Transverse colon (tissue), 4 donors: ENCODE data around the gene PLSCR2.

Source experiments
- CTCF ChIP-seq, 5 experiments: fragments of 200-600 bp in 3 of 5; fragments of 450-650 bp in 2 of 5; sonication (generic) in 3 of 5; IDR thresholded peaks; 1 replicate in 2 of 5; 2 replicates in 3 of 5; pipeline ENCODE4 v1.5.1; 2016 to 2017; ENCODE audit warnings: antibody characterized with exemption in 5 of 5, inconsistent platforms in 3 of 5, mild to moderate bottlenecking in 2 of 5, moderate library complexity in 1 of 5
- EP300 ChIP-seq: sonication (generic); formaldehyde crosslinking; IDR thresholded peaks from one replicate; pipeline ENCODE4 v1.6.1; 2017; ENCODE audit warnings: antibody characterized with exemption, low read depth
- POLR2A ChIP-seq: fragments of 450-650 bp; IDR thresholded peaks from one replicate; pipeline ENCODE4 v1.6.1; 2016; ENCODE audit warnings: antibody characterized with exemption, mild to moderate bottlenecking, moderate library complexity
- POLR2AphosphoS5 ChIP-seq, 3 donors: sonication (generic); formaldehyde crosslinking; IDR thresholded peaks; one replicate each; pipeline ENCODE4 v1.6.1; 2016; ENCODE audit warnings: antibody characterized with exemption in 3 of 3

DNA sequence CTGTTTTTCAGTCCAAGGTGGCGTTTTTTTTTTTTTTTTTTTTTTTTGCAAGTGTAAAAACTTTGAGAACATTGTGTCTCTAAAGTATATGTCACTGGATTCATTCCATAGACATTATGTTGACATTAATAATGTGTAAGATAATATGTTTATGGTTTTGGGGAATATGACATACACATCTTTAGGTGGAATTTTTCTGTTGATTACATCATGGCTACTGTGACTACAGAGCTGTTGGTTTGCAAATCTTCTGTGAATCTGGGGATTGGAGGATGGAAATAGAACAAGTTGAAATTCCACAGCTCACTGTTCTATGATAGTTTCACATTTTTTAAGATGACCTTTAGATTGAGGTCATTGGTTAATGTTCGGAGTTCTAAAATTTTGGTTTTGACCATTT lies 24.4 kb upstream of the PLSCR2 start:
- TF ChIP-seq CTCF (IDR thresholded peaks at IDR 0.05) (no peak), POLR2AphosphoS5 (IDR thresholded peaks at IDR 0.05) (no peak), EP300 (no peak), POLR2A (no peak)
